Endothelial cell of umbilical vein (primary cell): ENCODE results near the gene CHGA. TPM values are rescaled to one million over a fixed set of nuclear protein-coding genes. Genes with fewer than 3 reads are reported as not detected.

Experiments used
- BruUV-seq: library from RNA; stranded (reverse); fragments of 400-500 nt; replicated peaks from 2 replicates; lab custom pipeline; 2021; lab: Mats Ljungman, UMichigan
- CTCF ChIA-PET: fragments of 300-600, 350-600 bp; sonication (Branson Sonifier 250); formaldehyde crosslinking; loops from one replicate; lab custom pipeline; 2021; ENCODE audit warnings: antibody characterized with exemption, inconsistent platforms; lab: Charles Lee
- POLR2A ChIA-PET: fragments of 300-600, 350-600 bp; sonication (Branson Sonifier 250); formaldehyde crosslinking; loops from one replicate; lab custom pipeline; 2021; ENCODE audit warnings: antibody characterized with exemption, inconsistent platforms; lab: Charles Lee
- DNase-seq: peaks from one replicate; pipeline ENCODE4 v3.0.0-alpha.2; 2011; ENCODE audit warnings: low read depth, low spot score
- FAIRE-seq: peaks from 2 replicates; lab custom pipeline; 2011; peaks lifted over from hg19 to GRCh38; lab: Jason Lieb, UNC
- H2AFZ ChIP-seq: 2 replicates; pipeline ENCODE4 v1.6.0; 2012; ENCODE audit warnings: low read depth, low read length, control low read depth, inconsistent platforms
- H3K27ac ChIP-seq: 2 replicates; pipeline ENCODE4 v1.5.1; 2011; ENCODE audit warnings: low read depth, mild to moderate bottlenecking, control low read depth, low read length, moderate library complexity; ENCODE audit not compliant: insufficient read depth
- H3K27me3 ChIP-seq, 2 experiments: 2 replicates each; pipeline versions ENCODE4 v1.6.0 to v1.6.1; 2011; ENCODE audit warnings: low read length in 2 of 2, mixed read lengths in 1 of 2; ENCODE audit not compliant: control insufficient read depth in 2 of 2, insufficient read depth in 2 of 2
- H3K36me3 ChIP-seq, 2 experiments: 2 replicates in 1 of 2; 3 replicates in 1 of 2; pipeline ENCODE4 v1.5.1; 2011; ENCODE audit warnings: low read length in 2 of 2, mild to moderate bottlenecking in 1 of 2, moderate library complexity in 1 of 2; ENCODE audit not compliant: control insufficient read depth in 2 of 2, insufficient read depth in 2 of 2; ENCODE audit errors: extremely low read depth in 1 of 2
- H3K4me1 ChIP-seq: 3 replicates; pipeline ENCODE4 v1.5.1; 2011; ENCODE audit warnings: mild to moderate bottlenecking, low read length; ENCODE audit not compliant: control insufficient read depth, insufficient read depth; ENCODE audit errors: extremely low read depth
- H3K4me2 ChIP-seq: 2 replicates; pipeline ENCODE4 v1.6.1; 2011; ENCODE audit warnings: low read length, control low read depth, mixed read lengths; ENCODE audit not compliant: insufficient read depth
- H3K4me3 ChIP-seq, 3 experiments: fragments of 200-600 bp in 1 of 3; sonication (generic), shearing (Covaris generic) in 1 of 3; replicated peaks in 1 of 3; 2 replicates each; pipeline ENCODE4 v1.5.1; 2011 to 2016; ENCODE audit warnings: control low read depth in 3 of 3, low read length in 3 of 3, mild to moderate bottlenecking in 2 of 3, inconsistent platforms in 1 of 3, low read depth in 1 of 3, moderate library complexity in 1 of 3; ENCODE audit not compliant: insufficient read depth in 1 of 3
- H3K79me2 ChIP-seq: 2 replicates; pipeline ENCODE4 v1.6.0; 2012; ENCODE audit warnings: low read length, inconsistent platforms; ENCODE audit not compliant: control insufficient read depth, insufficient read depth
- H3K9ac ChIP-seq: replicated peaks from 2 replicates; pipeline ENCODE3; 2011; ENCODE audit warnings: low read length, control low read depth; ENCODE audit not compliant: insufficient read depth; ENCODE audit errors: extremely low read depth
- H3K9me1 ChIP-seq: replicated peaks from 3 replicates; pipeline ENCODE4 v1.6.0; 2011; ENCODE audit warnings: mild to moderate bottlenecking, low read length; ENCODE audit not compliant: control insufficient read depth, insufficient read depth; ENCODE audit errors: extremely low read depth
- H3K9me3 ChIP-seq: replicated peaks from 2 replicates; pipeline ENCODE4 v1.5.1; 2012; ENCODE audit warnings: low read length, inconsistent platforms; ENCODE audit not compliant: control insufficient read depth, insufficient read depth
- H4K20me1 ChIP-seq: replicated peaks from 2 replicates; pipeline ENCODE3; 2011; ENCODE audit warnings: mild to moderate bottlenecking, low read length; ENCODE audit not compliant: control insufficient read depth, insufficient read depth; ENCODE audit errors: extremely low read depth
- EZH2 ChIP-seq: IDR thresholded peaks from 2 replicates; pipeline ENCODE4 v1.6.1; 2012; ENCODE audit warnings: borderline replicate concordance, low read depth, mild to moderate bottlenecking, moderate library complexity, low read length, inconsistent platforms; ENCODE audit not compliant: severe bottlenecking
- FOS ChIP-seq: IDR thresholded peaks from 2 replicates; pipeline ENCODE4 v1.6.1; 2011; ENCODE audit warnings: mild to moderate bottlenecking, low read length, moderate library complexity, borderline replicate concordance; ENCODE audit not compliant: insufficient read depth
- GATA2 ChIP-seq: IDR thresholded peaks from 2 replicates; pipeline ENCODE4 v1.7.0; 2011; ENCODE audit warnings: low read depth, mild to moderate bottlenecking, moderate library complexity, mixed read lengths, low read length; ENCODE audit not compliant: insufficient read length, insufficient read depth
- JUN ChIP-seq: IDR thresholded peaks from 2 replicates; pipeline ENCODE4 v1.6.1; 2011; ENCODE audit warnings: borderline replicate concordance, low read depth; ENCODE audit not compliant: insufficient read length, insufficient read depth
- MAX ChIP-seq: IDR thresholded peaks from 2 replicates; pipeline ENCODE4 v1.6.1; 2011; ENCODE audit not compliant: insufficient read depth, insufficient read length
- MYC ChIP-seq: IDR thresholded peaks from one replicate; pipeline ENCODE4 v1.6.1; 2011; ENCODE audit warnings: mild to moderate bottlenecking, low read depth, low read length
- POLR2A ChIP-seq: IDR thresholded peaks from 2 replicates; pipeline ENCODE4 v1.6.1; 2012; ENCODE audit warnings: low read depth, mild to moderate bottlenecking, control low read depth, low read length
- POLR2AphosphoS5 ChIP-seq: IDR thresholded peaks from 2 replicates; pipeline ENCODE4 v1.6.1; 2012; ENCODE audit warnings: low read depth, mild to moderate bottlenecking, control low read depth, low read length, moderate library complexity; ENCODE audit not compliant: insufficient read depth
- dilution Hi-C: fragments of 300-500 bp; cut with MboI; formaldehyde crosslinking; loops from one replicate; pipeline ENCODE4 v1.15.0; 2019; ENCODE audit warnings: low sequenced_read_pairs; ENCODE audit not compliant: extremely low pct_ligation_motif_present
- intact Hi-C: fragments of 100-400 bp; cut with micrococcal nuclease; formaldehyde crosslinking; loops from one replicate; pipeline ENCODE4 v1.10.0; 2022
- polyA plus RNA-seq, 4 experiments: library from polyadenylated mRNA; depleted of rRNA in 3 of 4; stranded (reverse) in 3 of 4; unstranded in 1 of 4; fragments of >200 nt; gene quantifications; 2 replicates each; pipeline versions ENCODE4 v1.2.1 to v1.2.3, GENCODE V29; 2011 to 2012; ENCODE audit warnings: missing spikeins in 1 of 4
- total RNA-seq: library from RNA; stranded (reverse); gene quantifications from 2 replicates; pipeline ENCODE4 v1.2.3, GENCODE V29; 2021
- TF ChIP-seq, protein P1 (sequence below), 2 donors: IDR thresholded peaks; 1 replicate in 1 of 2; 2 replicates in 1 of 2; pipeline ENCODE4 v1.5.1; 2011; ENCODE audit warnings: low read length in 2 of 2, mild to moderate bottlenecking in 2 of 2, moderate library complexity in 2 of 2, control low read depth in 1 of 2, inconsistent platforms in 1 of 2, low read depth in 1 of 2; ENCODE audit not compliant: insufficient read depth in 1 of 2; ENCODE audit errors: extremely low read depth in 1 of 2

CHGA gene
- total and polyA plus RNA-seq, 2 donors (not counting 3 experiments of a cell fraction or from before 2014, with no cell fraction given), result not detected

GRCh38 chr14:92953526-92953925 lies 30.6 kb downstream of the CHGA start:
- Histone ChIP-seq H3K4me2 (no peak overlapping the region), H3K36me3 (peaks cover 0 to 2% of the 10 kb centered on the region in 2 experiments), H3K9ac (no peak overlapping the region), H3K27ac (no peak overlapping the region), H2AFZ (no peak overlapping the region), H3K4me1 (no peaks in the 10 kb centered on the region), H3K9me1 (no peaks in the 10 kb centered on the region), H3K4me3 (no peak overlapping the region), H3K9me3 (no peaks in the 10 kb centered on the region), H4K20me1 (no peaks in the 10 kb centered on the region), H3K79me2 (no peaks in the 10 kb centered on the region), H3K27me3 (no peaks in the 10 kb centered on the region)
- no peak for TF ChIP-seq GATA2
- TF ChIP-seq POLR2A, result no peak
- TF ChIP-seq POLR2AphosphoS5, result no peak
- TF ChIP-seq, protein P1, sequence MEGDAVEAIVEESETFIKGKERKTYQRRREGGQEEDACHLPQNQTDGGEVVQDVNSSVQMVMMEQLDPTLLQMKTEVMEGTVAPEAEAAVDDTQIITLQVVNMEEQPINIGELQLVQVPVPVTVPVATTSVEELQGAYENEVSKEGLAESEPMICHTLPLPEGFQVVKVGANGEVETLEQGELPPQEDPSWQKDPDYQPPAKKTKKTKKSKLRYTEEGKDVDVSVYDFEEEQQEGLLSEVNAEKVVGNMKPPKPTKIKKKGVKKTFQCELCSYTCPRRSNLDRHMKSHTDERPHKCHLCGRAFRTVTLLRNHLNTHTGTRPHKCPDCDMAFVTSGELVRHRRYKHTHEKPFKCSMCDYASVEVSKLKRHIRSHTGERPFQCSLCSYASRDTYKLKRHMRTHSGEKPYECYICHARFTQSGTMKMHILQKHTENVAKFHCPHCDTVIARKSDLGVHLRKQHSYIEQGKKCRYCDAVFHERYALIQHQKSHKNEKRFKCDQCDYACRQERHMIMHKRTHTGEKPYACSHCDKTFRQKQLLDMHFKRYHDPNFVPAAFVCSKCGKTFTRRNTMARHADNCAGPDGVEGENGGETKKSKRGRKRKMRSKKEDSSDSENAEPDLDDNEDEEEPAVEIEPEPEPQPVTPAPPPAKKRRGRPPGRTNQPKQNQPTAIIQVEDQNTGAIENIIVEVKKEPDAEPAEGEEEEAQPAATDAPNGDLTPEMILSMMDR (IDR thresholded peaks at IDR 0.05; ENCODE audit: extremely low read depth in 1 of 2, insufficient read depth in 1 of 2, low read depth in 1 of 2, low read length in 2 of 2), result no peak
- no peak for TF ChIP-seq FOS
- TF ChIP-seq MAX, result no peak
- TF ChIP-seq JUN, result no peak
- TF ChIP-seq EZH2, result no peak
- TF ChIP-seq MYC, result no peak
- intact Hi-C loops, result loop anchor here (5.0 kb wide), 2 partner anchors 589 to 664 kb away; no protein-coding TSS in a partner anchor
- dilution Hi-C loops, result loop anchor here (25.0 kb wide), 1 partner anchor 184 kb away; no protein-coding TSS in a partner anchor
- BruUV-seq, result no TSS peak
- CTCF ChIA-PET, result interaction anchor here (3.2 to 5.5 kb wide), 3 partner anchors 160 to 184 kb away, joined by 38 to 109 read pairs (median 68); no protein-coding TSS in a partner anchor
- FAIRE-seq (no peak), DNase-seq (no peak)
- POLR2A ChIA-PET, result no interaction called here
